ENCODE data around the gene BCAR3.

Gene BCAR3

GRCh38 chr1:93681101-93681988 is at the start of gene BCAR3:
Gene BCAR3 (minus strand): TSS chr1:93681837. CDS start chr1:93674930, 6,907 bp downstream.
- peak; percentile 74 for DNase-seq

DNA sequence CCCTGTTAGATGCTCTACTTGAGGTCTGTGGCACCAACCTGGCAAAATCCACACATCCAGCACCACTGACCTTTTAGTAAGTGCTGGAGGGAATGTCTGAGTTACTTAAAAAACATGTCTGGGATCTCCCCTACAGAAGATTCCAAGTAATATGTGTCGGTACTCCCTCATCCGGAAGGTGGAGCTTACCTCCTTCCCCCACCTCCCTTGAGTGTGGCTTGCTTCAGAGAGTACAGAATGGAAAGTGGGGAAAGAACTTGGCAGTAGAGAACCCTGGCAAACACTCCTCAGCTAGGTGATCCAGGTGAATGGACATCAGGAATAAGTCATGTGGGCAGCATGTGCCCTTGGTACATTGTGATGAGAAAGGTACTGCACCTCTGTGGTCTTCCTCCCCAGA is 49.0 kb upstream of the BCAR3 start:
- no peak for DNase-seq

DNA sequence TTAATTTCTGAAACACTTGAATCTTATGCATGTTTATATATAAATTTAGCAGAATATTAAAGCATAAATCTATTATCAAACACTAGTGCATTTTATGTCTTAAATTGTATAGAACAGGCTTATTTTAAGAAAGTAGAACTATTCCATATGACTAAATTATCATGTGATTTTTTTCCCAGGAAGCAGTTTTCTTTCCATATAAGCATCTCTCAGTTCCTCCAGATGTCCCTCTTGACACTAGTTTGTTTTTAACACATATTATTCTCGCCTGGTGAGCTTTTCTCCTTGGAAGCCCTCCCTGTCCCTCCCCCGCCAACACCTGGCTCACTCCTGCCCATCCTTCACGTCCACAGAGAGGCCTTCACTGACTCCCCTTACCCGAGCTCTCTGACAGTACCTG is 48.3 kb upstream of the BCAR3 start:
- DNase-seq = no peak

GRCh38 chr1:93729502-93729901 is 47.9 kb upstream of the BCAR3 start:
- no peak for DNase-seq

DNA sequence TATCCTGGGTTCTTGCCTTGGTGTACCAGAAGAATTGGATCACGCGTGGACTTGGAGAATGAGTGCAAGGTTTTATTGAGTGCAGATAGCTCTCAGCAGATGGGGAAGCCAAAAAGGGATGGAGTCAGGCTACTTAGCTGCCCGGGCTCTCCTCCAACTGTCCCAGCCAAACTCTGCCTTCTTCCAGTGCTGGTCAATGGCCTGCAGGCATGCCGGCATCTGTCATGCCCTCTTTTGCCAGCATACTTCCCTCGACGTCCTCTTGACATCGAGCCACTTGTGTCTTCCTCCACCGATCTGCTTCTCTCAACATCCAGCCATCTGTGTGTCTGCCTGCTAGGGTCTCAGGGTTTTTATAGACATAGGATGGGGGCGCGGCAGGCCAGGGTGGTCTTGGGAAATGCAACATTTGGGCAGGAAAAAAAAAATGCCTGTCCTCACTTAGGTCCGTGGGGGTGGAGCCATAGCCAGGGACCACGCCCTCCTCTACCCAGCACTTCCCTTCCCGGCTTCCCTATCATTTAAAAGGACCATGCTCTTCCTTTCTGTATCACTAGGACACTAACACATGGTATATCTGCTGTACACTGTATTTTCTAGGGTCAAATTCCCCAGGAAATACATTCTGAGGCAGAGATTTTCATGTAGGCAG is 47.0 kb upstream of the BCAR3 start:
- DNase-seq = no peak

DNA sequence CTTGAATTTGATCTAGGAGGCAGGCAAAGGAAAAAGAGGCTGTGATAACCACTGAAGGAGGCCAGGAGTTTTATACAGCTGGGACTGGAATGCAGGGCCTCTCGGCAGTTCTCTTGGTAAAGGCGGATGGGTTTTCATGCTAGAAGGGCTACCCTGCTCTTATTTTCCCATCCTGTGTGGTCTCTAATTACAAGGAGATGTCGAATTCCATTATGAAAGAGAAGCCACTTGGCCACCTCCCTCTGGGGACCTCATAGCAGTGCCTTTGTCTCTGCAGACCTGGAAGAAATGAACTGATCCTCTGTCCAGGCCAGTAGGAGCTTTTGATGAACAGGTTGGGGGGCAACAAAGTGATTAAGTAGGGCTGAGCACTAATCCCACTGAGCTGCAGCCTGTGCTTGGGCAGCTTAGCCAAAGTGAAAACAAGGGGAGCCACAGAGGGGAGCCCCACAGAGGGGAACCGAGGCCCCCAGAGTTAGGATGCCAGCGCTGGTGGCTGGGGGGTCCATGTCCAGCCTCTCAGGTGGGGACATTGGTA is 42.2 kb upstream of the BCAR3 start:
- DNase-seq = no peak

GRCh38 chr1:93723110-93723509 is 41.5 kb upstream of the BCAR3 start:
- no peak for DNase-seq

GRCh38 chr1:93722081-93723031 is 40.7 kb upstream of the BCAR3 start:
- DNase-seq = no peak

DNA sequence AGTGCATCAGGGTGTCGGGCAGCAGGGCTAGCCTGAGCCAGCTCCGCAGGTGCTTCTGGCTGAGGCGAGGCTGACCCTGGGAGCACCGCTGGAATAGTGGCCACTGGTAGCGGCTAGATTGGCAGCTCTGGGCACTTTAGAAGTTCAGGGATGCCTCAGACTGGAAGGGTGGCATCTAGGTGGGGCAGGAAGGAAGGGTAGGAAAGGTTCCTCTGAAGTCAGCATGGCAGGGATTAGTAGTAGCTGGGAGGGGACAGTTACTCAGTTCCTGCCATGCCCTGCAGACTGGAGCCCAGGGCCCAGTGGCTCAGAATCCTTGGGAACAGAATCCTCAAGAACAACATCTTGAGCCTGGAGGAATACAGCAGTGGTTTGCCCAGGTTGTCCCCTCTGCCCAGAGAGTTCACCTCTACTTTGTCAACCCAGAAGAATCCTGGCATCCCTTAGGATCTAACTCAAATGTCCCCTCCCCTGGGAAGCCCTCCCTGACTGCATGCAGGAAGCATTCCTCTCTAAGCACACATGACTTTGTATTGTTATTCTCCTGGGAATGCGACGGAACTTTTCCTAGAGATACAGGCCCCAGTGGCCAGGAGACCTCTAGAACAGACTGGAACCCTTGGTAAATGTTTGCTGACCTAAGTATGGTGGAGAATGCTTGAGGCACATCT is 39.5 kb upstream of the BCAR3 start:
- no peak for DNase-seq

DNA sequence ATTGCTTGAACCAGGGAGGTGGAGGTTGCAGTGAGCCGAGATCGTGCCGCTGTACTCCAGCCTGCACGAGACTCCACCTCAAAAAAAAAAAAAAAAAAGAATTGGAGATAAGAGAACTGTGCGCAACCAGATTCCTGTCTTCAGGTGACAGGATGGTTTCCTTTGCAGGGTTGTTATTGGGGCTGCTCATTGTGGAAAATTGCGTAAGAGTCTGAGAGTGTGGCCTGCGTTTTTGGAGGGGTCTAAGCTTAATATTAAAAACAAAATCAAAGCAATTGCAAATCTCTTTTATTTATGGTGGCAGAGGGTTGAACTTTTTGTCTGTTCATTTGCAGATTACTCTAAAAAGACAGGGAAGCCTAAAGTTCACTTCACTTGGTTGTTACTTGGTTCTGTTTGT is 36.0 kb upstream of the BCAR3 start:
- DNase-seq = no peak

DNA sequence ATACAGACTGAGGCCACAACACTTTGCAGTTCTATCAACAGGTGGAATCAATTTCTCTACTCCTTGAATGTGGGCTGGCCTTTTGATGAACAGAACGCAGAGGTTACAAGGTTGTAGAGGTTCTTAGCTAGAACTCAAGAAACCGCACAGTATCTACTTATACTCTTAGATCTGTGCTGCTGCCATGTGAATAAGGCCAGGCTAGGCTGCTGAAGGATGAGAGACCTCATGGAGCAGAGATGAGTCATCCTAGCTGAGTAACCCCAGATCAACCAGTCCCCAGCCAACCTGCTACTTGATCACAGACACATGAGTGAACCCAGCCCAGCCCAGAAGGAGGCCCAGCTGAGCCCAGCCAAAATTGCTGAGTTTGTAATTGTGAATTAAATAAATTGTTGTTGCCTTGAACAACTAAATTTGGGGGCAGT is 35.3 kb upstream of the BCAR3 start:
- no peak for DNase-seq

- DNase-seq = no peak
Measured at GRCh38 chr1:93716163-93716562, 34.5 kb upstream of the BCAR3 start.

DNA sequence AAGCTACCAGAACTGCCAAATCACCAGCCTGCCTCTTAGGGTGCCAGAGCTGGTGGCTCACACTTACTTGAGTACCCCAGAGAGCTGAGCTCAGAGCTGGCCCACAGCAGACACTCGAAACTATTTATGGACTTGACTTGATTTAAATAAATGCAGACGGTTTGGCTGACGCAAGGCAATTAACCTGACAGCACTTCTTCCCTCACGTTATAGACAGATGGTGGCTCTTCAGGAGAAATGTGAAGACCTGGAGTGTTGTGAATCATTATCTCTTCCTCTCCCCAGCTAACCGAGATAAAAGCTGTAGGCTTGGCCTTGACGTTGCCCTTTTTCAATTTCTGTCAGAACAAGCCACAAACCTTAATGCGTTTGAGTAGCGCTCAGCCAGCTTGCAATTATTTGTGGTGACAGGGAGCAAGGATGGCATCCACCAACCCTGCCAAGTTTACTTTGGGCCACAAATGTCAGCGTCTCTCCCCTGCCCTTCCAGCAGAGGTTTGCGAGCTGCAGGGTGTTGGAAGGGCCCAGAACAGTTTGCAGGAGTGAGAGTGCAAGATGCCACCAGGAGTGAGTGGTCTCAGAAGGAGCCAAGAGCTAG is 34.0 kb upstream of the BCAR3 start:
- no peak for DNase-seq

GRCh38 chr1:93714356-93714755 is 32.7 kb upstream of the BCAR3 start:
- no peak for DNase-seq

- no peak for DNase-seq
Measured at GRCh38 chr1:93713341-93713740, 31.7 kb upstream of the BCAR3 start.

GRCh38 chr1:93712741-93713140 is 31.1 kb upstream of the BCAR3 start:
- DNase-seq = no peak

GRCh38 chr1:93710499-93711453 is 29.1 kb upstream of the BCAR3 start:
- DNase-seq = no peak

GRCh38 chr1:93708734-93709481 is 27.3 kb upstream of the BCAR3 start:
- peak; percentile 81 for DNase-seq

DNA sequence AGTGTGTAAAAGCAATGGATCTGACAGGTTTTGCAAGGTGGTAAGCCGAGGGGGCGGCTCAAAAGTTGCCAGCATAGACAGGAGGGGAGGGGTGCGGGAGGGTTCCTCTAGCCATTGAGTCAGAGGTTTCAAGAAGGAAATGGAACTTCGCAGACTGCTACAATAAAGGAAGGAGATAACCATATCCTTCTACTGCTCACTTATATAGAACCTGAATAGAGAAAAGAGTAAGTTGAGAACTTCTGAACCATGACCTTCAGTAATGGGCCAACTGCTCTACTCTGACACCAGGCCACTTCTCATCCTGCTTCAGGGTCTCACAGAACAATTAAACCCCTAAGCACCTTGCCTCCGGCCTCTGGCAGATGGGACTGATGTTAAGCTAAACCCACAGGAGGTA is 26.3 kb upstream of the BCAR3 start:
- no peak for DNase-seq
